Brain microvascular endothelial cell (primary cell): ENCODE measurements around the gene STC2.

Experiments used
- DNase-seq: peaks from one replicate; pipeline ENCODE4 v3.0.0-alpha.2; 2020
- H3K27ac ChIP-seq: fragments of 250-450 bp; sonication (Bioruptor Pico); 2 replicates; pipeline ENCODE4 v1.5.1; 2020; ENCODE audit warnings: mild to moderate bottlenecking, moderate library complexity
- H3K27me3 ChIP-seq: fragments of 250-450 bp; sonication (Bioruptor Pico); replicated peaks from 2 replicates; pipeline ENCODE4 v1.5.1; 2020; ENCODE audit warnings: mild to moderate bottlenecking
- H3K36me3 ChIP-seq: fragments of 250-450 bp; sonication (Bioruptor Pico); replicated peaks from 2 replicates; pipeline ENCODE4 v1.5.1; 2020; ENCODE audit warnings: mild to moderate bottlenecking
- H3K4me3 ChIP-seq: 2 replicates; pipeline ENCODE4 v1.5.1; 2011; ENCODE audit warnings: low read depth, mild to moderate bottlenecking, control low read depth, low read length, moderate library complexity
- CTCF ChIP-seq: IDR thresholded peaks from 2 replicates; pipeline ENCODE4 v1.5.1; 2011; ENCODE audit warnings: low read depth, mild to moderate bottlenecking, moderate library complexity, low read length, control low read depth, inconsistent platforms; ENCODE audit errors: missing control alignments
- in situ Hi-C: cut with HindIII; loops from 2 replicates; pipeline ENCODE4 v1.10.0; 2017; ENCODE audit warnings: low sequenced_read_pairs, low pct_ligation_motif_present

The STC2 gene

GRCh38 chr5:173282916-173283315 is 45.3 kb downstream of the STC2 start:
- peaks cover 1% of the 10 kb centered on the region for H3K27me3 ChIP-seq
- H3K4me3 ChIP-seq, result no peak overlapping the region
- in situ Hi-C loops, result no loop called here
- TF ChIP-seq CTCF, result no peak
- no peaks in the 10 kb centered on the region for H3K36me3 ChIP-seq
- H3K27ac ChIP-seq, result no peak overlapping the region
- DNase-seq, result no peak

- no peaks in the 10 kb centered on the region for H3K36me3 ChIP-seq
- H3K27ac ChIP-seq, result no peak overlapping the region
- peaks cover 1% of the 10 kb centered on the region for H3K27me3 ChIP-seq
- no peak overlapping the region for H3K4me3 ChIP-seq
- peak; percentile 66 for TF ChIP-seq CTCF
- DNase-seq, result no peak
- in situ Hi-C loops, result no loop called here
Measured at GRCh38 chr5:173281910-173282309, 46.3 kb downstream of the STC2 start.

- TF ChIP-seq CTCF, result no peak
- H3K4me3 ChIP-seq, result no peak overlapping the region
- no peaks in the 10 kb centered on the region for H3K27me3 ChIP-seq
- no peak overlapping the region for H3K27ac ChIP-seq
- DNase-seq, result no peak
- H3K36me3 ChIP-seq, result no peaks in the 10 kb centered on the region
- in situ Hi-C loops, result no loop called here
Measured at GRCh38 chr5:173279166-173279565, 49.0 kb downstream of the STC2 start.

- no peak overlapping the region for H3K27ac ChIP-seq
- TF ChIP-seq CTCF, result no peak
- no peaks in the 10 kb centered on the region for H3K27me3 ChIP-seq
- in situ Hi-C loops, result no loop called here
- no peak overlapping the region for H3K4me3 ChIP-seq
- no peaks in the 10 kb centered on the region for H3K36me3 ChIP-seq
- no peak for DNase-seq
Measured at GRCh38 chr5:173278641-173279040, 49.6 kb downstream of the STC2 start.

- no peak for TF ChIP-seq CTCF
- in situ Hi-C loops, result no loop called here
- no peaks in the 10 kb centered on the region for H3K36me3 ChIP-seq
- no peak overlapping the region for H3K27ac ChIP-seq
- H3K4me3 ChIP-seq, result no peak overlapping the region
- no peak for DNase-seq
- no peaks in the 10 kb centered on the region for H3K27me3 ChIP-seq
Measured at GRCh38 chr5:173278172-173278571, 50.0 kb downstream of the STC2 start.

- Histone ChIP-seq H3K27ac (no peak overlapping the region), H3K27me3 (no peaks in the 10 kb centered on the region), H3K36me3 (no peaks in the 10 kb centered on the region), H3K4me3 (no peak overlapping the region)
- no peak for TF ChIP-seq CTCF
- in situ Hi-C loops, result no loop called here
- DNase-seq, result no peak
Measured at GRCh38 chr5:173274771-173275170, 53.4 kb downstream of the STC2 start.
